ENCODE results near the gene MIOX. TPM values are rescaled to one million over a fixed set of nuclear protein-coding genes. Genes with fewer than 3 reads are reported as not detected.
A peak's percentile ranks its signal among the peaks of the same experiment; 100 is the strongest.

The MIOX gene
- total RNA-seq, 1 experiment from 2014 or later = not detected

DNA sequence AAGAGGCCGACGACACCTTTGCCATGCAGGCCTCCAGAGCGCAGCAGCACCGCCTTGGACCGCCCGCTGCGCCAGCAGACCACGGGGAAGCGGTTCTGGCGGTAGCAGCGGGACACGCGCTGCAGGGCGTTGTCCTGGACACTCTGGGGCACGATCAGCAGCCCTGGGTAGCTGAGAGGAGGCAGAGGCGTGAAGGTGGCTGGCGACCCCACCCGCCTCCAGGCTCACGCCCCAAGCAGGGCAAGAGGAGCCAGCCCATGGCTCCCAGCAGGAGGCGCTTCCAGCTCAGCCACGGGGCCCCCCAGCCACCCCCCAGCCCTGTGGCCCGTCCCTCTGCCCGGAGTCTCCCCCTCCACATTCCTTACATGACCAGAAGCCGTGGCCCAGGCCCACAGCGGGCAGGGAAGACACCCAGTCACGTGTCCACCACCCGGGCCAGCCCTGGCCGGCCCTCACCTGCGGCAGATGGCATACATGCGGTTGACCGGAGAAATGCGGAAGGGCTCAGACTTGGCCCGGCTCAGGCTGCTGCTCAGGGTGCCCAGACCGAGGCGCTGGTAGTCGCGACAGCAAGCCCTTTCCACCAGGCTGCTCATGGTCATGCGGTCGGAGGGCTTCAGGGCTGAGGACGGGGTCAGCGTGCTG lies 27.0 kb upstream of the MIOX start:
- ChIA-PET CTCF (no interaction called here), POLR2A (no interaction called here)
- peaks cover 5% of the 10 kb centered on the region for H3K4me1 Mint-ChIP-seq (ENCODE audit: low read depth, unreplicated experiment)
- H3K27me3 Mint-ChIP-seq (ENCODE audit: insufficient read depth, unreplicated experiment) = no peaks in the 10 kb centered on the region
- Histone ChIP-seq H3K27me3 (replicated peaks; ENCODE audit: control insufficient read depth, insufficient read depth, low read length) (no peaks in the 10 kb centered on the region), H3K36me3 (ENCODE audit: control insufficient read depth, insufficient read depth, low read length) (peaks cover 3% of the 10 kb centered on the region), H3K9me3 (no peaks in the 10 kb centered on the region), H3K4me1 (peaks cover 6% of the 10 kb centered on the region; the same call in 1 of the 2 replicates), H3K4me3 (ENCODE audit: low read depth, low read length) (no peak overlapping the region)
- BruUV-seq (replicated peaks) = no TSS peak
- DNase-seq = no peak
- peaks cover 44% of the 10 kb centered on the region for H3K36me3 Mint-ChIP-seq (ENCODE audit: insufficient read depth, unreplicated experiment)
- intact Hi-C loops (cut with micrococcal nuclease; ENCODE audit: unreplicated experiment) = no loop called here
- no peak overlapping the region for H3K27ac Mint-ChIP-seq (ENCODE audit: unreplicated experiment)
- no peak overlapping the region for H3K4me3 Mint-ChIP-seq (ENCODE audit: unreplicated experiment)
- no peaks in the 10 kb centered on the region for H3K9me3 Mint-ChIP-seq (ENCODE audit: unreplicated experiment)
- TF ChIP-seq CTCF (IDR thresholded peaks at IDR 0.05; ENCODE audit: insufficient read depth in 1 of 2, low read depth in 1 of 2, low read length in 1 of 2, severe bottlenecking in 1 of 2, unreplicated experiment in 1 of 2) = no peak

DNA sequence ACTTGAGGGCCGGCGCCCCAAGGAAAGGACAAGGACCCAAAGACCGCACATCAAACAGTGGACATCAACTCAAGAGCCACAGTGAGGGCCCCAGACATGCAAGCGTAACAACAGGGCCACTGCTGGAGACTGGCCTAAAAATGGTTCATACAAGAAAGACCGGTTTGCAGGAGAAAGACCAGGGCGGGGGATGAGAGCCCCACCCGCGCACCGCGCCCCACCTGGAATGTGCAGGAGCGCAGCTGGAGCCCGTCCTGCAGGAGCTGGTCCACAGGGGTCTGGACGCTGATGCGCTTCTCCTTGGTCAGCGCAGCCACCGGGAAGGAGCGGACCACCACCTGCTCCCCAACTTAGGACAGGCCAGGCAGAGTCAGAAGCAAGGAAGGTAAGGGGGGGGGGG lies 25.7 kb upstream of the MIOX start:
- CTCF ChIA-PET = no interaction called here
- DNase-seq = peak in 1 of 2 experiments; percentile 52

GRCh38 chr22:50461536-50461935 lies 25.1 kb upstream of the MIOX start:
- no peak for TF ChIP-seq CTCF (IDR thresholded peaks at IDR 0.05; ENCODE audit: insufficient read depth in 1 of 2, low read depth in 1 of 2, low read length in 1 of 2, severe bottlenecking in 1 of 2, unreplicated experiment in 1 of 2)
- CTCF ChIA-PET = no interaction called here
- intact Hi-C loops (cut with micrococcal nuclease; ENCODE audit: unreplicated experiment) = no loop called here
- DNase-seq = no peak
- no peaks in the 10 kb centered on the region for H3K9me3 ChIP-seq
- Mint-ChIP-seq H3K27ac (ENCODE audit: unreplicated experiment) (no peak overlapping the region), H3K36me3 (ENCODE audit: insufficient read depth, unreplicated experiment) (peaks cover 39% of the 10 kb centered on the region), H3K4me1 (ENCODE audit: low read depth, unreplicated experiment) (peaks cover 5% of the 10 kb centered on the region), H3K4me3 (ENCODE audit: unreplicated experiment) (no peak overlapping the region), H3K27me3 (ENCODE audit: insufficient read depth, unreplicated experiment) (no peaks in the 10 kb centered on the region), H3K9me3 (ENCODE audit: unreplicated experiment) (no peaks in the 10 kb centered on the region)
- no peaks in the 10 kb centered on the region for H3K27me3 ChIP-seq (replicated peaks; ENCODE audit: control insufficient read depth, insufficient read depth, low read length)
- no peak overlapping the region for H3K4me3 ChIP-seq (ENCODE audit: low read depth, low read length)
- peaks cover 5% of the 10 kb centered on the region for H3K36me3 ChIP-seq (ENCODE audit: control insufficient read depth, insufficient read depth, low read length)
- H3K4me1 ChIP-seq = peaks cover 6% of the 10 kb centered on the region; the same call in 1 of the 2 replicates
- POLR2A ChIA-PET = no interaction called here
- TSS peak; percentile 13 for BruUV-seq (replicated peaks)

More for the DNA sequence above, 25.7 kb upstream of the MIOX start:
- no peaks in the 10 kb centered on the region for H3K27me3 ChIP-seq (replicated peaks; ENCODE audit: control insufficient read depth, insufficient read depth, low read length)
- Mint-ChIP-seq H3K4me1 (ENCODE audit: low read depth, unreplicated experiment) (peaks cover 5% of the 10 kb centered on the region), H3K27ac (ENCODE audit: unreplicated experiment) (peak overlapping the region; percentile 45), H3K27me3 (ENCODE audit: insufficient read depth, unreplicated experiment) (no peaks in the 10 kb centered on the region), H3K36me3 (ENCODE audit: insufficient read depth, unreplicated experiment) (peaks cover 33% of the 10 kb centered on the region), H3K4me3 (ENCODE audit: unreplicated experiment) (peak overlapping the region; percentile 35), H3K9me3 (ENCODE audit: unreplicated experiment) (no peaks in the 10 kb centered on the region)
- no peak for TF ChIP-seq CTCF (IDR thresholded peaks at IDR 0.05; ENCODE audit: insufficient read depth in 1 of 2, low read depth in 1 of 2, low read length in 1 of 2, severe bottlenecking in 1 of 2, unreplicated experiment in 1 of 2)
- intact Hi-C loops (cut with micrococcal nuclease; ENCODE audit: unreplicated experiment) = no loop called here
- H3K36me3 ChIP-seq (ENCODE audit: control insufficient read depth, insufficient read depth, low read length) = peaks cover 5% of the 10 kb centered on the region
- H3K9me3 ChIP-seq = no peaks in the 10 kb centered on the region
- H3K4me1 ChIP-seq = peaks cover 6% of the 10 kb centered on the region; the same call in 1 of the 2 replicates
- POLR2A ChIA-PET = no interaction called here
- BruUV-seq (replicated peaks) = no TSS peak
- H3K4me3 ChIP-seq (ENCODE audit: low read depth, low read length) = no peak overlapping the region

All from Caco-2 (cell line).